Stimulated activated CD8-positive, alpha-beta memory T cell treated with anti-CD3 and anti-CD28 coated beads, Interleukin-7, amount 100 ng/mL, for 4 hours (primary cell): Measurements from ENCODE around the gene CILP2.

Source experiments
- DNase-seq, 2 donors: peaks; one replicate each; pipeline ENCODE4 v3.0.0-alpha.2; 2020; ENCODE audit warnings: low read depth in 2 of 2

CILP2 gene

GRCh38 chr19:19505669-19506326 lies 32.3 kb upstream of the CILP2 start:
- DNase-seq: no peak

- DNase-seq: no peak
Observed at GRCh38 chr19:19506592-19506991, 31.5 kb upstream of the CILP2 start.

- no peak for DNase-seq
Observed at GRCh38 chr19:19507354-19507753, 30.7 kb upstream of the CILP2 start.

GRCh38 chr19:19508217-19508616 lies 29.8 kb upstream of the CILP2 start:
- DNase-seq: no peak

- DNase-seq: no peak
Observed at GRCh38 chr19:19510432-19510831, 27.6 kb upstream of the CILP2 start.

- DNase-seq: no peak
Observed at GRCh38 chr19:19513682-19514081, 24.4 kb upstream of the CILP2 start.

- no peak for DNase-seq
Observed at GRCh38 chr19:19514215-19514657, 23.8 kb upstream of the CILP2 start.

- no peak for DNase-seq
Observed at GRCh38 chr19:19514881-19515641, 23.0 kb upstream of the CILP2 start, which contains the start of gene TSSK6. Gene TSSK6 (minus strand): TSS chr19:19515548. CDS start chr19:19515427, 121 bp downstream.

GRCh38 chr19:19515642-19516519 lies 22.2 kb upstream of the CILP2 start, which contains the start of gene NDUFA13:
Gene NDUFA13 (plus strand): TSS chr19:19516225. CDS start chr19:19516239, 14 bp downstream.
- DNase-seq: peak; percentile 83 to 88

GRCh38 chr19:19517235-19517619 lies 20.8 kb upstream of the CILP2 start:
- DNase-seq: no peak

- no peak for DNase-seq
Observed at GRCh38 chr19:19520989-19521388, 17.1 kb upstream of the CILP2 start.

- DNase-seq: no peak
Observed at GRCh38 chr19:19523177-19523576, 14.9 kb upstream of the CILP2 start.

- no peak for DNase-seq
Observed at GRCh38 chr19:19524053-19524452, 14.0 kb upstream of the CILP2 start.

- no peak for DNase-seq
Observed at GRCh38 chr19:19525611-19526380, 12.3 kb upstream of the CILP2 start.

- DNase-seq: no peak
Observed at GRCh38 chr19:19526581-19527370, 11.3 kb upstream of the CILP2 start.

GRCh38 chr19:19527371-19527656 lies 10.8 kb upstream of the CILP2 start:
- DNase-seq: no peak

GRCh38 chr19:19527674-19528625 lies 10.1 kb upstream of the CILP2 start:
- DNase-seq: no peak

- no peak for DNase-seq
Observed at GRCh38 chr19:19528721-19529490, 9.2 kb upstream of the CILP2 start, which contains the start of gene YJEFN3. Gene YJEFN3 (plus strand): TSS chr19:19528911. CDS start chr19:19528933, 22 bp downstream.
